Transverse colon (tissue), 4 donors: ENCODE results near the gene AK9. TPM values are rescaled to one million over a fixed set of nuclear protein-coding genes. Genes with fewer than 3 reads are reported as not detected.
A peak's percentile ranks its signal among the peaks of the same experiment; 100 is the strongest.

Experiments
- DNase-seq: peaks from one replicate; pipeline ENCODE4 v3.0.0-alpha.2; 2019
- H3K27ac ChIP-seq, 4 donors: fragments of 200-600 bp; sonication (generic); 2 replicates each; pipeline ENCODE4 v1.5.1; 2016 to 2018; ENCODE audit warnings: inconsistent platforms in 4 of 4
- H3K27me3 ChIP-seq: fragments of 200-600 bp; sonication (generic); 2 replicates; pipeline ENCODE4 v1.5.1; 2017; ENCODE audit warnings: inconsistent platforms
- H3K36me3 ChIP-seq, 4 donors: fragments of 200-600 bp; sonication (generic); 2 replicates each; pipeline ENCODE4 v1.5.1; 2017 to 2019; ENCODE audit warnings: inconsistent platforms in 4 of 4
- H3K4me1 ChIP-seq, 4 donors: fragments of 200-600 bp; sonication (generic); 2 replicates each; pipeline ENCODE4 v1.5.1; 2017 to 2020; ENCODE audit warnings: inconsistent platforms in 4 of 4
- H3K4me3 ChIP-seq, 4 donors: fragments of 200-600 bp; sonication (generic); 1 replicate in 1 of 4; 2 replicates in 3 of 4; pipeline versions ENCODE4 v1.5.1 to v1.6.1; 2017 to 2019; ENCODE audit warnings: inconsistent platforms in 4 of 4
- H3K9me3 ChIP-seq, 2 donors: fragments of 200-600 bp; sonication (generic); 2 replicates each; pipeline ENCODE4 v1.5.1; 2017 to 2019; ENCODE audit warnings: inconsistent platforms in 2 of 2
- CTCF ChIP-seq, 5 experiments: fragments of 200-600 bp in 3 of 5; fragments of 450-650 bp in 2 of 5; sonication (generic) in 3 of 5; IDR thresholded peaks; 1 replicate in 2 of 5; 2 replicates in 3 of 5; pipeline ENCODE4 v1.5.1; 2016 to 2017; ENCODE audit warnings: antibody characterized with exemption in 5 of 5, inconsistent platforms in 3 of 5, mild to moderate bottlenecking in 2 of 5, moderate library complexity in 1 of 5
- EP300 ChIP-seq: sonication (generic); formaldehyde crosslinking; IDR thresholded peaks from one replicate; pipeline ENCODE4 v1.6.1; 2017; ENCODE audit warnings: antibody characterized with exemption, low read depth
- POLR2A ChIP-seq: fragments of 450-650 bp; IDR thresholded peaks from one replicate; pipeline ENCODE4 v1.6.1; 2016; ENCODE audit warnings: antibody characterized with exemption, mild to moderate bottlenecking, moderate library complexity
- POLR2AphosphoS5 ChIP-seq, 3 donors: sonication (generic); formaldehyde crosslinking; IDR thresholded peaks; one replicate each; pipeline ENCODE4 v1.6.1; 2016; ENCODE audit warnings: antibody characterized with exemption in 3 of 3
- WGBS, 2 donors: methylation state at CpG; one replicate each; pipeline ENCODE4 v1.1.5; 2018; ENCODE audit warnings: low coverage in 1 of 2; 5-methylcytosine and 5-hydroxymethylcytosine counted together
- in situ Hi-C, 4 donors: fragments of 200-750 bp; cut with MboI; loops; one replicate each; pipeline versions ENCODE4 v1.15.0 to v1.15.1; 2017; ENCODE audit warnings: low sequenced_read_pairs in 3 of 4, low pct_ligation_motif_present in 1 of 4, low pct_unique_long_range_greater_than_20kb in 1 of 4
- intact Hi-C: fragments of 100-400 bp; cut with DNase I; formaldehyde crosslinking; loops from one replicate; pipeline ENCODE4 v1.15.1; 2023; ENCODE audit warnings: low total_unique reads
- total RNA-seq, 4 donors: library from RNA; depleted of rRNA; stranded (reverse); fragments of >200 nt; gene quantifications; one replicate each; pipeline ENCODE4 v1.1.0, GENCODE V29; 2016

Gene AK9
- total RNA-seq, 4 donors from 2014 or later: 12.0 to 32.0 (median 23.2) TPM

- in situ Hi-C loops: loop anchor here in 1 of 4 donors (25.0 kb wide), 1 partner anchor 171 kb away; the partner anchor contains the start of genes AK9 and FIG4
- WGBS, 2 donors: 57 to 72% methylated on average over 6 of the region's 6 CpGs
Observed at GRCh38 chr6:109515781-109516409, 175.1 kb downstream of the AK9 start.

GRCh38 chr6:109514946-109515345, 176.1 kb downstream of the AK9 start:
- Histone ChIP-seq H3K9me3 (no peaks in the 10 kb centered on the region), H3K36me3 (no peaks in the 10 kb centered on the region), H3K27me3 (no peaks in the 10 kb centered on the region), H3K4me3 (no peak overlapping the region), H3K4me1 (no peaks in the 10 kb centered on the region), H3K27ac (no peak overlapping the region)
- WGBS, 2 donors: 63 to 90% methylated on average over 2 to 3 of the region's 3 CpGs
- no peak for DNase-seq
- TF ChIP-seq EP300 (no peak), POLR2AphosphoS5 (IDR thresholded peaks at IDR 0.05) (no peak), CTCF (IDR thresholded peaks at IDR 0.05) (no peak), POLR2A (no peak)
- in situ Hi-C loops: loop anchor here in 1 of 4 donors (25.0 kb wide), 1 partner anchor 172 kb away; the partner anchor contains the start of genes AK9 and FIG4
- intact Hi-C loops: no loop called here

More at GRCh38 chr6:109515781-109516409, 175.1 kb downstream of the AK9 start:
- H3K27ac ChIP-seq: no peak overlapping the region
- intact Hi-C loops: no loop called here
- no peak for DNase-seq
- peak overlapping the region in 1 of 4 donors; percentile 5 for H3K4me3 ChIP-seq
- no peaks in the 10 kb centered on the region for H3K27me3 ChIP-seq
- H3K36me3 ChIP-seq: no peaks in the 10 kb centered on the region
- H3K9me3 ChIP-seq: no peaks in the 10 kb centered on the region
- H3K4me1 ChIP-seq: no peaks in the 10 kb centered on the region
- TF ChIP-seq CTCF (IDR thresholded peaks at IDR 0.05) (no peak), POLR2A (no peak), EP300 (no peak), POLR2AphosphoS5 (IDR thresholded peaks at IDR 0.05) (no peak)

GRCh38 chr6:109513571-109514071, 177.4 kb downstream of the AK9 start:
- no peaks in the 10 kb centered on the region for H3K27me3 ChIP-seq
- H3K27ac ChIP-seq: no peak overlapping the region
- no peak overlapping the region for H3K4me3 ChIP-seq
- H3K9me3 ChIP-seq: no peaks in the 10 kb centered on the region
- H3K36me3 ChIP-seq: no peaks in the 10 kb centered on the region
- intact Hi-C loops (no loop called here), in situ Hi-C loops (loop anchor here in 1 of 4 donors (25.0 kb wide), 1 partner anchor 174 kb away; the partner anchor contains the start of genes AK9 and FIG4)
- WGBS, 2 donors: 89 to 92% methylated on average over 2 of the region's 2 CpGs
- no peak for DNase-seq
- no peaks in the 10 kb centered on the region for H3K4me1 ChIP-seq
- TF ChIP-seq CTCF (IDR thresholded peaks at IDR 0.05) (no peak), POLR2AphosphoS5 (IDR thresholded peaks at IDR 0.05) (no peak), EP300 (no peak), POLR2A (no peak)

- 73 to 80% methylated on average over 2 of the region's 2 CpGs for WGBS, 2 donors
- TF ChIP-seq POLR2AphosphoS5 (IDR thresholded peaks at IDR 0.05) (no peak), POLR2A (no peak), EP300 (no peak), CTCF (IDR thresholded peaks at IDR 0.05) (no peak)
- intact Hi-C loops: no loop called here
Observed at GRCh38 chr6:109512271-109512817, 178.7 kb downstream of the AK9 start.

More at GRCh38 chr6:109512271-109512817, 178.7 kb downstream of the AK9 start:
- H3K27me3 ChIP-seq: no peaks in the 10 kb centered on the region
- no peaks in the 10 kb centered on the region for H3K9me3 ChIP-seq
- H3K4me1 ChIP-seq: no peaks in the 10 kb centered on the region
- in situ Hi-C loops: loop anchor here in 1 of 4 donors (25.0 kb wide), 1 partner anchor 175 kb away; the partner anchor contains the start of genes AK9 and FIG4
- H3K27ac ChIP-seq: no peak overlapping the region
- no peak for DNase-seq
- H3K36me3 ChIP-seq: no peaks in the 10 kb centered on the region
- no peak overlapping the region for H3K4me3 ChIP-seq
